TTC549 (cell line): ENCODE measurements around the gene BTBD9.
"Not testable (repeated sequence)": the region's sequence is repeated elsewhere in the genome, so short reads cannot be mapped to it uniquely, and the experiment has no call there.

ENCODE experiments used
- FAIRE-seq: peaks from 2 replicates; lab custom pipeline; 2012; peaks lifted over from hg19 to GRCh38; lab: Jason Lieb, UNC

The BTBD9 gene

GRCh38 chr6:38142178-38142902, 497.4 kb downstream of the BTBD9 start:
- FAIRE-seq: no peak

DNA sequence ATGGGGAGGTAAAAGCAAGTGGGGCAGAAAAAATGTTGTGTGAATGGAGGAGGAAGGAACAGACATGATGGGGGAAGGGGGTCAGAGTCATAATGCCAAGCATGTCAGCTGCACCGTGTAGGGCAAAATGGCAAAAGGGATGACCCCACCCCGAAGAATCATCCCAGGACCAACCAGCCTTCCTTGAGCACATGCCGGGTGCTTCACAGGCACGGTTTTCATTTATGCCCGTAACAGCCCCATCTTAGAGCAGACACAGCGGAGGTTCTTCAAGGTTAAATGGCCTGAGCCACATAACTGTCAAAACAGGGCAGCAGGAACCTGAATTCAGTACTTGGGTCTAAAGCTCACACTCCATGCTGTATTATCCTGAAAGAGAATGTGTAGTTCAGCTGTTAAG, 498.0 kb downstream of the BTBD9 start:
- FAIRE-seq: no peak

- FAIRE-seq: no peak
Observed at GRCh38 chr6:38141085-38141484, 498.6 kb downstream of the BTBD9 start.

GRCh38 chr6:38138374-38138773, 501.4 kb downstream of the BTBD9 start:
- FAIRE-seq: no peak

GRCh38 chr6:38137608-38138265, 502.0 kb downstream of the BTBD9 start:
- FAIRE-seq: no peak

DNA sequence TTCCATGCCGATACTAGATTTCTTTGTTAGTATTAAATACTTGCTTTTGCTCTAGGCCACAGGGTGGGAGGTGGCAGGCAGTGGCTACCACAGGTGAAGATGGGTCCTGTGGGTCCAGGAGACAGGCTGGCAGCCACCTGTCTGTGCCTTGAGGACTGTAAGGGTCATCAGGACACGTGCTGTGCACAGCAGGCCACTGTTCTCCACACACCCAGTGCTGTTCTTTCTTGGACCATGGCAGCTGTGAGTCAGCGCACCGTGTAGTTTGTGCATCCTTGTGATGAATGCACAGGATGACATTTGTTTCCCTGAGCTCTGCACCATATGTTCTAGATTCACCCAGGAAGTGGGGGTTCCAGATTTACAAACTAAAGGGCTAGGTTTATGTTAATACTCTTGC, 503.2 kb downstream of the BTBD9 start:
- no peak for FAIRE-seq

GRCh38 chr6:38134704-38135088, 505.0 kb downstream of the BTBD9 start:
- FAIRE-seq: no peak

- no peak for FAIRE-seq
Observed at GRCh38 chr6:38133932-38134703, 505.6 kb downstream of the BTBD9 start.

DNA sequence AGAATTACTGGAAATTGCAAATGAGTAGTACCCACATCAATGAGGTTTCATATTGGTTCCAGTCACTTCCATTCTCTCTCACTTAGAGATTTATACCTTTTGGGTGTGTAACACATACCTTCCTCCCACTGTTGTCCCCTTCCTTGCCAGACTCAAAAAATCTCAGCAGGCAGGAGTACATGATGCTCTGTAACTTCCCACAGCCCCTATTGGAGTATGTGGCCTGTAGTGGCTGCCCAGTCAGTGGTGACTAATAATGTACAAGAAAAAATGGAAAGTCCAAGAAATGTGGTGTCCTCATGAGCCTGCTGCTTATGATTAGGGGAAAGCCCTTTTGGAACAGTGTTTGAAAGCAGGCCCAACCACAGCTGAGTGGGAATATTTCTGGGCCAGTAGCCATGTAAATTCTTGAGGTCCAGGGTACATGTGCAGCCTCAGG, 508.2 kb downstream of the BTBD9 start:
- FAIRE-seq: no peak

- no peak for FAIRE-seq
Observed at GRCh38 chr6:38127284-38127683, 512.4 kb downstream of the BTBD9 start.

- not testable (repeated sequence) for FAIRE-seq
Observed at GRCh38 chr6:38124224-38124926, 515.4 kb downstream of the BTBD9 start.

GRCh38 chr6:38119516-38119915, 520.2 kb downstream of the BTBD9 start:
- no peak for FAIRE-seq

DNA sequence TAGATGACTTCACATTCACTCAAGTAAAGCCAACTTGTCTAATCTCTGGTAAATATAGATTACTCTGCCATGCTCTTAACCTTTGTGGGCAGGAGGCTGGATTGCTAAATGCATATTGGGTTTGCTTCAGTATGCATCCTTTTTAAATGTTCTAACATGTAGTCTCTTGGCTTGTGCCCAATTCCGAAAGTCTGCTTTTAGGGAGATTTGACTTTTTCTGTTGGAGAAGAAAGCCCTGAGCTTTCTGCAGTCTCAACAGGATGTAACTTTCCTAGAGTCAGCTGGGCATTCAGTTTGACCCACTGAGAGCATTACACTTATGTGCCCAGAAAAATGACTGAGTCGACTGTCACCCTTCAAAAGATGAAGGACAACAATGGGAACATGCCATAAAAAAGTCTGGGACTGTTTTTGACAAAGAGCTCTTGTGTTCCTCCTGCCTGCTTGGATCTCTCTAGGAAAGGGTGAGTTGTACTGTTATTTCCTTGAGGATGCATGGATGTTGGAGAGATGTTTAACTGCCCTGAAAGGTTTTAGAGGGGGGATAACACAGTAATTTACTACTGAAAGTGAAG, 520.9 kb downstream of the BTBD9 start:
- FAIRE-seq: no peak
